LHCN-M2 (cell line): ENCODE data around the gene HOXB1. TPM values are rescaled to one million over a fixed set of nuclear protein-coding genes. Genes with fewer than 3 reads are reported as not detected.

Experiments
- DNase-seq: peaks from one replicate; pipeline ENCODE4 v3.0.0-alpha.2; 2012; ENCODE audit warnings: low read depth
- total RNA-seq: library from RNA; depleted of rRNA; stranded (reverse); fragments of >200 nt; gene quantifications from 2 replicates; pipeline ENCODE4 v1.2.3, GENCODE V29; 2014

Gene HOXB1
- total RNA-seq, 1 experiment from 2014 or later: not detected

- DNase-seq: peak; percentile 70
Observed at GRCh38 chr17:48555258-48556228, 24.7 kb upstream of the HOXB1 start.

GRCh38 chr17:48554412-48555257 is 23.8 kb upstream of the HOXB1 start:
- DNase-seq: no peak

GRCh38 chr17:48553826-48554225 is 23.0 kb upstream of the HOXB1 start:
- no peak for DNase-seq

- no peak for DNase-seq
Observed at GRCh38 chr17:48553190-48553547, 22.4 kb upstream of the HOXB1 start.

DNA sequence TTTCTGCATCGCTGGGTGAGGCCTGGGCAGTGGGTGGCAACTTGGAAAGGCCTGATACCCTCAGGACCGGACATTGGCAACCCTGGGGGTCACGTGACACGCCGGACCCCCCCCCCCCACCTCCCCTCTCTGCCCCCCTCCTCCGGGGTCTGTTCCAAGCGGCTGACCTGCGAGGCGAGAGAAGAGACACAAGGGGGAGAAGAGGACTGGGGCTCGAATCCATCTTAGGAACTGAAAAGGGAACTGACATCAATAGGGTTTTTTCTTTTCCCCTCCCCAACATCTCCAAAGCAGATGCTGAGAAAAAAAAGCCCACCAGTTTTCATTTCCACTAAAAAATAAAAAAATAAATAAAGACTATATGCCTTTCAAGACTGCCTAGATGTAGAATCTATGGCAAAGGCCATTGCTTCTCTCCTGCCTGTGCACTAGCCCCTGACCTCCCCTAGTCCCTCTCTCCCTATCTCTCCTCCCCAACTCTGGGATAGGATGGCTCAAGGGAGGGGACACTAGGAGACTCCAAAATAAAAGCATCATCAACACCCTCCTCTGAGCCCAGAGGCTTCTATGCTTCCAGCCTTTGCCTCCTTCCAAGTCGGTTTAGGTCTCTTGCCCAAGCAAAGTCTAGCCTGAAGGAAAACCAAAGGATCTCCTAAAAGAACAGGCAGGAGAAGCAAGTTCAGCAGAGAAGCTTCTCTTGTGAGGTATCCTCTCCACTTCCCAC is 21.8 kb upstream of the HOXB1 start:
- DNase-seq: no peak

DNA sequence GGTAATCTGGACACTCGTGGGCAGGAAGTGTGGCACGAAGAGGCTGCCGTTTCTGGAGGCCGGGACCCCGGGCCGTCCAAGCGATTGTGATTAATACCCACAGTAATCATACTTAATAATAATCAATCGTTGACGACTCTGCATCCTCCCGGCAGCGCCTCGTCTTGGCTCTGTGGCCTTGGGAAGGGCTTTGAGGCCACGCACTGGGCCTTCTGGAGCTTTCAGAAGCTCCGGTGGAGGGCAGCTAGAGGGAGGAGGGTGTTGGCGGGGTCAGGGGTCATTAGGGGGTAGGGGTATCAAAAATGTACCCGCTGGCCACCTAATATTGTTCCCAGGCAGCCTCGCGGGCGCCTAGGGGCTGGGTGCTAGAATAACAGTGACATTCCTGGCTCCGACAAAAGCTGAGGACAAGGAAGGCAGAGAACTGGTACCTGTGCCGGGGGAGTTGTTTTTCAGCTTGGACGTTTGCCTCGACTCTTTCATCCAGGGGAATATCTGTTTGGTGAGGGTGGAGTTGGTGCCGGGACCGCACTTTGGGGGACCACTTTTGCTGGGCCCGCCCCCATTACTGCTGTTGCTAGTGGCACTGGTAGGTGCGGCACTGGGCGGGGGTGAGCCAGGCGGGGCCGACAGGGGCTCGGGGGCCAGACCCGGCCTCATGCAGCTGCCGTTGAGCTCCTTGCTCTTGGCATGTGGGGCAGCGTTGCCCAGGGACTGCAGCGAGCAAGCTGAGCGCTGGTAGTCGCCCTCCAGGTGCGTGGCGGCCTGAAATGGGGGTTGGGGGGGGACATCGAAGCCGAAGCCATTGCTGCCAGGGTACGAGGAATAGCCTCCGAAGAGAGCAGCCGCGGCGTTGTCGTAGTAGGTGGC is 21.0 kb upstream of the HOXB1 start:
- no peak for DNase-seq

- DNase-seq: no peak
Observed at GRCh38 chr17:48551214-48551555, 20.4 kb upstream of the HOXB1 start.

DNA sequence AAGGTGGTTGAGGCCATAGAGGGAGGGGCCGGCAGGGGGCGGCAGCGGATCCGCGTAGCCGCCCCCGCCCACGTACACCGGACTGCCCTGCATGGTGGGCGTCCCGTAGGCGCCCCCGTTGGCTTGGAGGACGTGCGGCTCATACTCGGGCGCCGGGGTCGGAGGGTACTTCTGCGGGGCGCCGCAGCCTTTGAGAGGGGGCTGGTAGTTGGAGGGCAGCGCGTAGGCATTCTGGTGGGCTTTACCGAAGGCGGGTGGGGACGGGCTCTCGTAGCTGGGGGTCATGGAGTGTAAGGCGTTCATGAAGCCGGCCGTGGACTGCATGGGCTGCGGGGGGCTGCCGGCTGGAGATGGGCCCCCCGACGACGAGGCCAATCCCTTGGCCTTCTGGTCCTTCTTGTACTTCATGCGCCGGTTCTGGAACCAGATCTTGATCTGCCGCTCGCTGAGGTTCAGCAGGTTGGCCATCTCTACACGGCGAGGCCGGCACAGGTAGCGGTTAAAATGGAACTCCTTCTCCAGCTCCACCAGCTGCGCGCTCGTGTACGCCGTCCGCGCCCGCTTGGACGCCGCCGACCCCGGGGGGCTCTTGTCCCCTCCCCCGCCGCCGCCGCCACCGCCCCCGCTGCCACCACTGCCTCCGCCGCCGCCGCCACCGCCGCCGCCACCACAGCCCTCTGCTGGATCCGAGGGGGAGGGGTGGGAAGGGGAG is 19.8 kb upstream of the HOXB1 start:
- no peak for DNase-seq

- DNase-seq: peak; percentile 42
Observed at GRCh38 chr17:48549914-48550501, 19.2 kb upstream of the HOXB1 start.

DNA sequence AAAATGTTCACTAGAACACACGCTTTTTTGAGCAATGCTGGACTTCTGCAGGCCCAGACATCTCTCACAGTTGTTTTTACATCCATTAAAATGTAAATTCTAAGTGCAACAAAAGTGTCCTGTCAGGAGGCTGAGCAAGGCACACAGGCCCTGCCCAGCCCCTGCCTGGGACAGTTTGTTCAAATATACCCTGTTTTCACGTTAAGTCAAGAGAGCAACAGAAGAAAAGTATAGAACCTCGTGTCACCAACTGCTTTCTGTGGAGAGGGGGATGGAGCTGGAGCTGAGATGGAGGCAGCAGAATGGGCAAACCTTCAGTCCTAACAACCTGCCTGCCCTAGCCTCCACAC is 18.4 kb upstream of the HOXB1 start:
- no peak for DNase-seq

DNA sequence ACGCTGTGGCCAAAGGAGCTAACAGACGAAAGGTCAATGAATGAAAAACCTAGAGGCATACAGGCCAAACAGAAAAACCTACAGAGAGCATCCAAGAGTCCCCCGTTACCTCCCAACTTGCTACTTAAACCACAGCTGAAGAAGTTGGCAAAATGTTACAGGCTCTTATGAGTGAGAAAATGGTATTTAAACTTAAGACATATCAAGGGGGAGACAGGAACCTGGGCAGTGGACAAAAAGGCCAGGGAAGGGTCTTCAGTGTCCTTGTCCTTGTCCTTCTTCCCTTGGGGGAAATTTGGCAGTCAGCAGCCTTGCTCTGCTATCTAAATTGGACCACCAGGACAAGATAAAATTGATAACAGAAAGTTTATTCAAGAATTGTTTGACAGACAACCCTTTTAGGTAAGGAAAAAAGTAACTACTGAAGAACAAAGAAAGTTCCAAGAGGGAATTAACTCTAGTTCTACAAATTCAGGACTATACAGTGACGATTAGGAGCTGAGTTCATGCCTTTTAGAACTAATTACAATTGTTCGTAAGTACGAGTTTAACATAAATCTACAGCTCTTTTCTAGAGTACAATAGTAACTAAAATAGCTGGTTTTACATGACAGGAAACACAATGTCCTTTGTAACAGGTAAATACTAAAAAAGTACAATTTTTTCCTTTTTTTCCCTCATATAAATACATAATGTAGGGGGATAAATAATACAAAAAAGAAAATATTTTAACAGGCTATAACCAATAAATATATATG is 17.9 kb upstream of the HOXB1 start:
- DNase-seq: no peak

- DNase-seq: no peak
Observed at GRCh38 chr17:48547808-48548522, 17.2 kb upstream of the HOXB1 start.

- no peak for DNase-seq
Observed at GRCh38 chr17:48546924-48547807, 16.4 kb upstream of the HOXB1 start.

DNA sequence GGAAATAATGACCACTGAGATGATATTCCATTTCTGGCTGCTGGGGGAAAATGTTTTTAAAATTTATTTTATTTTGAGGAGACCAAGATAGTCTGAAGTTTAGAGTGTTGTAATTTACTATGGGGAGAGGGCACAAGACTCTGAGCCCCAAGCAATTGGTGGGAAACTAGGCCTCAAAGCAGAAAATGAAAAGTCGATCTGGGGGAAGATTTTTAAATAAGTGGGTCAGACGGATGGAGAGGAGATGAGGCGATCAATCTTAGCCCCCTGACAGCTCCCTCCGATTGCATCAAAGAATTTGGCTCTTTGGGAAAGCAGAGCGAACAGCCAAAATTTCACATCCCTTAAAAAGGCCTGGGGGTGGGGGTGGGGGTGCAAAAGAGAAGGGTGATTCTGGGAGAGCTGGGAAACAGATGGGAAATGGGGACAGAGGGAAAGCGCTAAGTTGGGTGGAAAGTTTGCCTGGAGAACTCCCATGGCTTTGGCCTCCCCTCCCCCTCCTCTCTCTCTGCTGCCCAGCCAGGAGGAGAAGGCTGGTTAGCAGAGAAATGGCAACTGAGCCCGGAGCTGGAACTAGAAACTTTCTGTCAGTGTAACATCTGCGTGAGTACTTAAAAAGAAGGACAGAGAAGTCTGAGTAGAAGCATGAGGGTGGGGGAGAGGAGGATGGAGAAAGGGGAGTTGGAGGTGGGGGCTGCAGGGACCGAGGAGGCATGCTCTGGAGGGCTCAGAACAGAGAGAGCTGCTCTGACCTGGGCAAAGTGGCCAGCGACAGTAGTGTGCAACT is 15.5 kb upstream of the HOXB1 start:
- peak; percentile 53 for DNase-seq

GRCh38 chr17:48545539-48545938 is 14.7 kb upstream of the HOXB1 start:
- DNase-seq: no peak

- DNase-seq: peak; percentile 76
Observed at GRCh38 chr17:48545022-48545375, 14.2 kb upstream of the HOXB1 start, which contains the start of gene HOXB2. HOXB2 (minus strand) TSS chr17:48545109; CDS start chr17:48544911, 198 bp downstream.
